ENCODE data around the gene HIF1A. TPM values are rescaled to one million over a fixed set of nuclear protein-coding genes. Genes with fewer than 3 reads are reported as not detected.

HIF1A gene
- total and polyA plus RNA-seq, 2 of the 13 experiments (the other 11 are each of a cell fraction or from before 2014, with no cell fraction given), result 41.0 to 126 TPM

DNA sequence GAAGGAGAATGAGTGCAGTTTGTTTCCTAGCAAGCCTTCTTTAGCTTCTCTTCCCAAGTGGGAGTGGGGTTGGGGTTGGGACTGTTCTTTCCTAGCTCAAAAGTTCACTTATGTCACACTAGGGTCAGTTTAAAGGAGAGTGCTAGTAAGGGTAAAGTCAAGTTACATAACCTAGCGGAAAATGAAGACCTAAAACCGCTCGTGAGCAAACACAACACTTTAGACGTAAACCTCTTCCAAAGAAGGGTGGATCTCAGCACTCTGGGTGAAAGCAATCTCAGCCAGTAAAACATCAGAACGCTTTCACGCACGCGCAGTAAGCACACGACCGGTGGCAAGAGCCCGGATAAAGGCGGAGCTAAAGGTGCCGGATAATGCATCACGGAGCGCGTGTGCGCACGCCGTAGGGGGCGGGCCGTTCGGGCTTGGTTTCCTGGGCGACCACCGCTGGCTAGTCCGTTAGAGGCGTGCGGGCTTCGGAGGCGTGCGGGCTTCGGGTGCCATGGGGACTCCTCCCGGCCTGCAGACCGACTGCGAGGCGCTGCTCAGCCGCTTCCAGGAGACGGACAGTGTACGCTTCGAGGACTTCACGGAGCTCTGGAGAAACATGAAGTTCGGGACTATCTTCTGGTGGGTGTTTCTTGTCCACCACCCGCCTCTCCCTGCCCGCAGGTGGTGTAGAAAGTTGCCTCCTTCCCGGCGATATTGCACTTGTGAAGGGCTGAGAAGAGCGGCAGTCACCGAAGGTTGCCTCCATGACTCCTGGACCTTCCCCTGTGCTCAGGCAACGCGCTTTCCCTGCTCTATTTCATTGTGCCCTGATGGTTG, 66.9 kb downstream of the HIF1A start, which contains the start of gene SNAPC1 (continued):
- TF ChIP-seq GABPB1 (CRISPR knock-in tag; IDR thresholded peaks at IDR 0.05) (peak; percentile 87), MTA1 (CRISPR knock-in tag; IDR thresholded peaks at IDR 0.05; ENCODE audit: borderline replicate concordance) (no peak), POLR2AphosphoS2 (IDR thresholded peaks at IDR 0.05; ENCODE audit: low read depth, low read length) (no peak), ZSCAN12 (CRISPR knock-in tag; IDR thresholded peaks at IDR 0.05) (no peak), ONECUT2 (CRISPR knock-in tag; IDR thresholded peaks at IDR 0.05) (no peak), SP5 (CRISPR knock-in tag; IDR thresholded peaks at IDR 0.05; ENCODE audit: borderline replicate concordance, low read depth) (peak; percentile 67), MED1 (CRISPR knock-in tag; IDR thresholded peaks at IDR 0.05) (no peak), ZNF598 (CRISPR knock-in tag; IDR thresholded peaks at IDR 0.05; ENCODE audit: borderline replicate concordance) (no peak), RARG (CRISPR knock-in tag; IDR thresholded peaks at IDR 0.05; ENCODE audit: low read depth) (no peak), ZFP91 (CRISPR knock-in tag; IDR thresholded peaks at IDR 0.05; ENCODE audit: borderline replicate concordance) (peak; percentile 80; the same call in 1 of the 2 replicates), GATA4 (IDR thresholded peaks at IDR 0.05; ENCODE audit: borderline replicate concordance, low read depth) (peak; percentile 5; the same call in 1 of the 2 replicates), ETV5 (CRISPR knock-in tag; IDR thresholded peaks at IDR 0.05; ENCODE audit: borderline replicate concordance) (peak; percentile 30; the same call in 1 of the 2 replicates), FOXK1 (CRISPR knock-in tag; IDR thresholded peaks at IDR 0.05; ENCODE audit: borderline replicate concordance, low read depth) (no peak; the same call in 1 of the 2 replicates), DNMT1 (CRISPR knock-in tag; IDR thresholded peaks at IDR 0.05) (no peak)
- TF ChIP-seq, protein P1, sequence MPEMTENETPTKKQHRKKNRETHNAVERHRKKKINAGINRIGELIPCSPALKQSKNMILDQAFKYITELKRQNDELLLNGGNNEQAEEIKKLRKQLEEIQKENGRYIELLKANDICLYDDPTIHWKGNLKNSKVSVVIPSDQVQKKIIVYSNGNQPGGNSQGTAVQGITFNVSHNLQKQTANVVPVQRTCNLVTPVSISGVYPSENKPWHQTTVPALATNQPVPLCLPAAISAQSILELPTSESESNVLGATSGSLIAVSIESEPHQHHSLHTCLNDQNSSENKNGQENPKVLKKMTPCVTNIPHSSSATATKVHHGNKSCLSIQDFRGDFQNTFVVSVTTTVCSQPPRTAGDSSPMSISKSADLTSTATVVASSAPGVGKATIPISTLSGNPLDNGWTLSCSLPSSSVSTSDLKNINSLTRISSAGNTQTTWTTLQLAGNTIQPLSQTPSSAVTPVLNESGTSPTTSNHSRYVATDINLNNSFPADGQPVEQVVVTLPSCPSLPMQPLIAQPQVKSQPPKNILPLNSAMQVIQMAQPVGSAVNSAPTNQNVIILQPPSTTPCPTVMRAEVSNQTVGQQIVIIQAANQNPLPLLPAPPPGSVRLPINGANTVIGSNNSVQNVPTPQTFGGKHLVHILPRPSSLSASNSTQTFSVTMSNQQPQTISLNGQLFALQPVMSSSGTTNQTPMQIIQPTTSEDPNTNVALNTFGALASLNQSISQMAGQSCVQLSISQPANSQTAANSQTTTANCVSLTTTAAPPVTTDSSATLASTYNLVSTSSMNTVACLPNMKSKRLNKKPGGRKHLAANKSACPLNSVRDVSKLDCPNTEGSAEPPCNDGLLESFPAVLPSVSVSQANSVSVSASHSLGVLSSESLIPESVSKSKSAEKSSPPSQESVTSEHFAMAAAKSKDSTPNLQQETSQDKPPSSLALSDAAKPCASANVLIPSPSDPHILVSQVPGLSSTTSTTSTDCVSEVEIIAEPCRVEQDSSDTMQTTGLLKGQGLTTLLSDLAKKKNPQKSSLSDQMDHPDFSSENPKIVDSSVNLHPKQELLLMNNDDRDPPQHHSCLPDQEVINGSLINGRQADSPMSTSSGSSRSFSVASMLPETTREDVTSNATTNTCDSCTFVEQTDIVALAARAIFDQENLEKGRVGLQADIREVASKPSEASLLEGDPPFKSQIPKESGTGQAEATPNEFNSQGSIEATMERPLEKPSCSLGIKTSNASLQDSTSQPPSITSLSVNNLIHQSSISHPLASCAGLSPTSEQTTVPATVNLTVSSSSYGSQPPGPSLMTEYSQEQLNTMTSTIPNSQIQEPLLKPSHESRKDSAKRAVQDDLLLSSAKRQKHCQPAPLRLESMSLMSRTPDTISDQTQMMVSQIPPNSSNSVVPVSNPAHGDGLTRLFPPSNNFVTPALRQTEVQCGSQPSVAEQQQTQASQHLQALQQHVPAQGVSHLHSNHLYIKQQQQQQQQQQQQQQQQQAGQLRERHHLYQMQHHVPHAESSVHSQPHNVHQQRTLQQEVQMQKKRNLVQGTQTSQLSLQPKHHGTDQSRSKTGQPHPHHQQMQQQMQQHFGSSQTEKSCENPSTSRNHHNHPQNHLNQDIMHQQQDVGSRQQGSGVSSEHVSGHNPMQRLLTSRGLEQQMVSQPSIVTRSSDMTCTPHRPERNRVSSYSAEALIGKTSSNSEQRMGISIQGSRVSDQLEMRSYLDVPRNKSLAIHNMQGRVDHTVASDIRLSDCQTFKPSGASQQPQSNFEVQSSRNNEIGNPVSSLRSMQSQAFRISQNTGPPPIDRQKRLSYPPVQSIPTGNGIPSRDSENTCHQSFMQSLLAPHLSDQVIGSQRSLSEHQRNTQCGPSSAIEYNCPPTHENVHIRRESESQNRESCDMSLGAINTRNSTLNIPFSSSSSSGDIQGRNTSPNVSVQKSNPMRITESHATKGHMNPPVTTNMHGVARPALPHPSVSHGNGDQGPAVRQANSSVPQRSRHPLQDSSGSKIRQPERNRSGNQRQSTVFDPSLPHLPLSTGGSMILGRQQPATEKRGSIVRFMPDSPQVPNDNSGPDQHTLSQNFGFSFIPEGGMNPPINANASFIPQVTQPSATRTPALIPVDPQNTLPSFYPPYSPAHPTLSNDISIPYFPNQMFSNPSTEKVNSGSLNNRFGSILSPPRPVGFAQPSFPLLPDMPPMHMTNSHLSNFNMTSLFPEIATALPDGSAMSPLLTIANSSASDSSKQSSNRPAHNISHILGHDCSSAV (CRISPR knock-in tag; IDR thresholded peaks at IDR 0.05; ENCODE audit: borderline replicate concordance), result no peak
- TF ChIP-seq, protein P2, sequence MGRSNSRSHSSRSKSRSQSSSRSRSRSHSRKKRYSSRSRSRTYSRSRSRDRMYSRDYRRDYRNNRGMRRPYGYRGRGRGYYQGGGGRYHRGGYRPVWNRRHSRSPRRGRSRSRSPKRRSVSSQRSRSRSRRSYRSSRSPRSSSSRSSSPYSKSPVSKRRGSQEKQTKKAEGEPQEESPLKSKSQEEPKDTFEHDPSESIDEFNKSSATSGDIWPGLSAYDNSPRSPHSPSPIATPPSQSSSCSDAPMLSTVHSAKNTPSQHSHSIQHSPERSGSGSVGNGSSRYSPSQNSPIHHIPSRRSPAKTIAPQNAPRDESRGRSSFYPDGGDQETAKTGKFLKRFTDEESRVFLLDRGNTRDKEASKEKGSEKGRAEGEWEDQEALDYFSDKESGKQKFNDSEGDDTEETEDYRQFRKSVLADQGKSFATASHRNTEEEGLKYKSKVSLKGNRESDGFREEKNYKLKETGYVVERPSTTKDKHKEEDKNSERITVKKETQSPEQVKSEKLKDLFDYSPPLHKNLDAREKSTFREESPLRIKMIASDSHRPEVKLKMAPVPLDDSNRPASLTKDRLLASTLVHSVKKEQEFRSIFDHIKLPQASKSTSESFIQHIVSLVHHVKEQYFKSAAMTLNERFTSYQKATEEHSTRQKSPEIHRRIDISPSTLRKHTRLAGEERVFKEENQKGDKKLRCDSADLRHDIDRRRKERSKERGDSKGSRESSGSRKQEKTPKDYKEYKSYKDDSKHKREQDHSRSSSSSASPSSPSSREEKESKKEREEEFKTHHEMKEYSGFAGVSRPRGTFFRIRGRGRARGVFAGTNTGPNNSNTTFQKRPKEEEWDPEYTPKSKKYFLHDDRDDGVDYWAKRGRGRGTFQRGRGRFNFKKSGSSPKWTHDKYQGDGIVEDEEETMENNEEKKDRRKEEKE (IDR thresholded peaks at IDR 0.05), result no peak

Measured in HepG2 (cell line).